GM23338 (cell line): Measurements from ENCODE around the gene LRRC51. TPM values are rescaled to one million over a fixed set of nuclear protein-coding genes. Genes with fewer than 3 reads are reported as not detected.

Experiments
- ATAC-seq: fragments of 200-7000 bp; cut with Tn5 transposase; 3 replicates; pipeline ENCODE4 v1.9.1; 2020
- DNase-seq: peaks from one replicate; pipeline ENCODE4 v3.0.0-alpha.2; 2015; ENCODE audit warnings: low spot score
- H2AFZ ChIP-seq: fragments of 200-600 bp; sonication (generic); 2 replicates; pipeline ENCODE4 v1.8.0; 2016; ENCODE audit warnings: antibody characterized with exemption, mild to moderate bottlenecking, moderate library complexity
- H3F3A ChIP-seq: fragments of 200-600 bp; sonication (generic); replicated peaks from 2 replicates; pipeline ENCODE4 v1.8.0; 2017; ENCODE audit warnings: antibody characterized with exemption, mixed run types, low read depth
- H3K27ac ChIP-seq: fragments of 200-600 bp; sonication (generic); 2 replicates; pipeline ENCODE4 v1.6.1; 2016; ENCODE audit warnings: low read depth
- H3K27me3 ChIP-seq: fragments of 200-600 bp; sonication (generic); 2 replicates; pipeline ENCODE4 v1.8.0; 2016; ENCODE audit warnings: mild to moderate bottlenecking, mixed run types, moderate library complexity; ENCODE audit not compliant: insufficient read depth
- H3K36me3 ChIP-seq: fragments of 200-600 bp; sonication (generic); 2 replicates; pipeline ENCODE4 v1.8.0; 2016; ENCODE audit warnings: mild to moderate bottlenecking; ENCODE audit not compliant: insufficient read depth
- H3K4me1 ChIP-seq: fragments of 200-600 bp; sonication (generic); 2 replicates; pipeline ENCODE4 v1.8.0; 2016; ENCODE audit warnings: mild to moderate bottlenecking, moderate library complexity; ENCODE audit not compliant: insufficient read depth
- H3K4me2 ChIP-seq: fragments of 200-600 bp; sonication (generic); 2 replicates; pipeline ENCODE4 v1.7.1; 2017; ENCODE audit warnings: mixed run types
- H3K4me3 ChIP-seq: fragments of 200-600 bp; sonication (generic); 2 replicates; pipeline ENCODE4 v1.6.1; 2016; ENCODE audit warnings: mixed run types
- H3K79me2 ChIP-seq: fragments of 200-600 bp; sonication (generic); replicated peaks from 2 replicates; pipeline ENCODE4 v1.8.0; 2017; ENCODE audit warnings: mild to moderate bottlenecking; ENCODE audit not compliant: insufficient read depth
- H3K9me2 ChIP-seq: fragments of 200-600 bp; sonication (generic); 2 replicates; pipeline ENCODE4 v1.8.0; 2017; ENCODE audit not compliant: insufficient read depth
- H4K20me1 ChIP-seq: fragments of 200-600 bp; sonication (generic); replicated peaks from 2 replicates; pipeline ENCODE4 v1.8.0; 2017; ENCODE audit warnings: mild to moderate bottlenecking; ENCODE audit not compliant: insufficient read depth
- H3K27ac Mint-ChIP-seq: 2 replicates; pipeline ENCODE4 v1.8.0; 2020; ENCODE audit warnings: inconsistent platforms, mild to moderate bottlenecking, moderate library complexity, mixed read lengths
- H3K27me3 Mint-ChIP-seq: 3 replicates; pipeline ENCODE4 v1.8.0; 2022; ENCODE audit warnings: low read depth, mild to moderate bottlenecking, moderate library complexity, mixed read lengths, inconsistent platforms; ENCODE audit not compliant: insufficient read depth, poor library complexity
- H3K36me3 Mint-ChIP-seq: 3 replicates; pipeline ENCODE4 v1.8.0; 2021; ENCODE audit warnings: low read depth, mild to moderate bottlenecking, inconsistent platforms, moderate library complexity, mixed read lengths
- H3K4me1 Mint-ChIP-seq: 3 replicates; pipeline ENCODE4 v1.8.0; 2020; ENCODE audit warnings: mild to moderate bottlenecking, inconsistent platforms, mixed read lengths
- H3K4me3 Mint-ChIP-seq: 3 replicates; pipeline ENCODE4 v1.8.0; 2021; ENCODE audit warnings: moderate library complexity, mild to moderate bottlenecking, inconsistent platforms, mixed read lengths
- H3K9me3 Mint-ChIP-seq: 3 replicates; pipeline ENCODE4 v1.8.0; 2020; ENCODE audit warnings: moderate library complexity, mild to moderate bottlenecking, inconsistent platforms, mixed read lengths
- EZH2 ChIP-seq: fragments of 200-600 bp; sonication (generic); IDR thresholded peaks from one replicate; pipeline ENCODE4 v1.8.0; 2017; ENCODE audit warnings: antibody characterized with exemption, mild to moderate bottlenecking, low read depth; ENCODE audit not compliant: unreplicated experiment
- EZH2phosphoT487 ChIP-seq: fragments of 200-600 bp; sonication (generic); IDR thresholded peaks from one replicate; pipeline ENCODE4 v1.8.1; 2018; ENCODE audit warnings: antibody characterized with exemption; ENCODE audit not compliant: unreplicated experiment
- polyA plus RNA-seq: library from polyadenylated mRNA; unstranded; fragments of >200 nt; fragmentation: Nextera tagmentation; extraction: Ambion mirVana; gene quantifications from 2 replicates; pipeline ENCODE4 v1.2.1, GENCODE V29; 2016
- total RNA-seq: library from RNA; depleted of rRNA; stranded (reverse); fragments of >200 nt; shearing (Covaris generic); gene quantifications from 2 replicates; pipeline ENCODE4 v1.2.3, GENCODE V29; 2014
- TF ChIP-seq, protein P1 (sequence below): fragments of 250-450 bp; sonication (Bioruptor Pico); IDR thresholded peaks from 2 replicates; pipeline ENCODE4 v1.5.0; 2020; ENCODE audit warnings: mild to moderate bottlenecking, moderate library complexity

LRRC51 gene
- total and polyA plus RNA-seq, 2 experiments from 2014 or later, result 3.6 to 4.2 TPM

- Histone ChIP-seq H4K20me1 (peaks cover 5% of the 10 kb centered on the region; the same call in 1 of the 2 replicates), H3K4me2 (peak overlapping the region; percentile 71), H3K4me3 (peak overlapping the region; percentile 51), H3K9me2 (no peaks in the 10 kb centered on the region), H2AFZ (0 out of 2 replicates have a peak overlapping the region, but pooled peaks have one; percentile 8), H3F3A (peaks cover 5% of the 10 kb centered on the region), H3K36me3 (no peaks in the 10 kb centered on the region), H3K27ac (peak overlapping the region; percentile 81), H3K4me1 (peaks cover 41% of the 10 kb centered on the region), H3K79me2 (peaks cover 66% of the 10 kb centered on the region), H3K27me3 (no peaks in the 10 kb centered on the region)
- ATAC-seq (peak; percentile 48), DNase-seq (peak; percentile 52)
- Mint-ChIP-seq H3K4me1 (peaks cover 10% of the 10 kb centered on the region), H3K9me3 (no peaks in the 10 kb centered on the region), H3K4me3 (no peak overlapping the region), H3K27ac (no peak overlapping the region), H3K27me3 (peaks cover 4% of the 10 kb centered on the region), H3K36me3 (peaks cover 3% of the 10 kb centered on the region; the same call in 2 of the 3 replicates)
- TF ChIP-seq, protein P1, sequence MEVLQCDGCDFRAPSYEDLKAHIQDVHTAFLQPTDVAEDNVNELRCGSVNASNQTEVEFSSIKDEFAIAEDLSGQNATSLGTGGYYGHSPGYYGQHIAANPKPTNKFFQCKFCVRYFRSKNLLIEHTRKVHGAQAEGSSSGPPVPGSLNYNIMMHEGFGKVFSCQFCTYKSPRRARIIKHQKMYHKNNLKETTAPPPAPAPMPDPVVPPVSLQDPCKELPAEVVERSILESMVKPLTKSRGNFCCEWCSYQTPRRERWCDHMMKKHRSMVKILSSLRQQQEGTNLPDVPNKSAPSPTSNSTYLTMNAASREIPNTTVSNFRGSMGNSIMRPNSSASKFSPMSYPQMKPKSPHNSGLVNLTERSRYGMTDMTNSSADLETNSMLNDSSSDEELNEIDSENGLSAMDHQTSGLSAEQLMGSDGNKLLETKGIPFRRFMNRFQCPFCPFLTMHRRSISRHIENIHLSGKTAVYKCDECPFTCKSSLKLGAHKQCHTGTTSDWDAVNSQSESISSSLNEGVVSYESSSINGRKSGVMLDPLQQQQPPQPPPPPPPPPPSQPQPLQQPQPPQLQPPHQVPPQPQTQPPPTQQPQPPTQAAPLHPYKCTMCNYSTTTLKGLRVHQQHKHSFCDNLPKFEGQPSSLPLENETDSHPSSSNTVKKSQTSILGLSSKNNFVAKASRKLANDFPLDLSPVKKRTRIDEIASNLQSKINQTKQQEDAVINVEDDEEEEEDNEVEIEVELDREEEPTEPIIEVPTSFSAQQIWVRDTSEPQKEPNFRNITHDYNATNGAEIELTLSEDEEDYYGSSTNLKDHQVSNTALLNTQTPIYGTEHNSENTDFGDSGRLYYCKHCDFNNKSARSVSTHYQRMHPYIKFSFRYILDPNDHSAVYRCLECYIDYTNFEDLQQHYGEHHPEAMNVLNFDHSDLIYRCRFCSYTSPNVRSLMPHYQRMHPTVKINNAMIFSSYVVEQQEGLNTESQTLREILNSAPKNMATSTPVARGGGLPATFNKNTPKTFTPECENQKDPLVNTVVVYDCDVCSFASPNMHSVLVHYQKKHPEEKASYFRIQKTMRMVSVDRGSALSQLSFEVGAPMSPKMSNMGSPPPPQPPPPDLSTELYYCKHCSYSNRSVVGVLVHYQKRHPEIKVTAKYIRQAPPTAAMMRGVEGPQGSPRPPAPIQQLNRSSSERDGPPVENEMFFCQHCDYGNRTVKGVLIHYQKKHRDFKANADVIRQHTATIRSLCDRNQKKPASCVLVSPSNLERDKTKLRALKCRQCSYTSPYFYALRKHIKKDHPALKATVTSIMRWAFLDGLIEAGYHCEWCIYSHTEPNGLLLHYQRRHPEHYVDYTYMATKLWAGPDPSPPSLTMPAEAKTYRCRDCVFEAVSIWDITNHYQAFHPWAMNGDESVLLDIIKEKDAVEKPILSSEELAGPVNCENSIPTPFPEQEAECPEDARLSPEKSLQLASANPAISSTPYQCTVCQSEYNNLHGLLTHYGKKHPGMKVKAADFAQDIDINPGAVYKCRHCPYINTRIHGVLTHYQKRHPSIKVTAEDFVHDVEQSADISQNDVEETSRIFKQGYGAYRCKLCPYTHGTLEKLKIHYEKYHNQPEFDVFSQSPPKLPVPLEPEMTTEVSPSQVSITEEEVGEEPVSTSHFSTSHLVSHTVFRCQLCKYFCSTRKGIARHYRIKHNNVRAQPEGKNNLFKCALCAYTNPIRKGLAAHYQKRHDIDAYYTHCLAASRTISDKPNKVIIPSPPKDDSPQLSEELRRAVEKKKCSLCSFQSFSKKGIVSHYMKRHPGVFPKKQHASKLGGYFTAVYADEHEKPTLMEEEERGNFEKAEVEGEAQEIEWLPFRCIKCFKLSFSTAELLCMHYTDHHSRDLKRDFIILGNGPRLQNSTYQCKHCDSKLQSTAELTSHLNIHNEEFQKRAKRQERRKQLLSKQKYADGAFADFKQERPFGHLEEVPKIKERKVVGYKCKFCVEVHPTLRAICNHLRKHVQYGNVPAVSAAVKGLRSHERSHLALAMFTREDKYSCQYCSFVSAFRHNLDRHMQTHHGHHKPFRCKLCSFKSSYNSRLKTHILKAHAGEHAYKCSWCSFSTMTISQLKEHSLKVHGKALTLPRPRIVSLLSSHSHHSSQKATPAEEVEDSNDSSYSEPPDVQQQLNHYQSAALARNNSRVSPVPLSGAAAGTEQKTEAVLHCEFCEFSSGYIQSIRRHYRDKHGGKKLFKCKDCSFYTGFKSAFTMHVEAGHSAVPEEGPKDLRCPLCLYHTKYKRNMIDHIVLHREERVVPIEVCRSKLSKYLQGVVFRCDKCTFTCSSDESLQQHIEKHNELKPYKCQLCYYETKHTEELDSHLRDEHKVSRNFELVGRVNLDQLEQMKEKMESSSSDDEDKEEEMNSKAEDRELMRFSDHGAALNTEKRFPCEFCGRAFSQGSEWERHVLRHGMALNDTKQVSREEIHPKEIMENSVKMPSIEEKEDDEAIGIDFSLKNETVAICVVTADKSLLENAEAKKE (CRISPR knock-in tag), result no peak
These were observed 39.1 kb upstream of the LRRC51 start for GRCh38 chr11:72041364-72042063.

- TF ChIP-seq EZH2, result no peak
- no peak for TF ChIP-seq EZH2phosphoT487
- no peaks in the 10 kb centered on the region for H3K27me3 ChIP-seq
- H3K4me3 Mint-ChIP-seq, result no peak overlapping the region
- DNase-seq (no peak), ATAC-seq (no peak)
- H3K9me2 ChIP-seq, result no peaks in the 10 kb centered on the region
- H3K79me2 ChIP-seq, result peaks cover 61% of the 10 kb centered on the region
- peaks cover 5% of the 10 kb centered on the region for H3F3A ChIP-seq
- peak overlapping the region; percentile 71 for H3K4me2 ChIP-seq
- peak overlapping the region; percentile 51 for H3K4me3 ChIP-seq
- H3K4me1 Mint-ChIP-seq, result peaks cover 4% of the 10 kb centered on the region; the same call in 2 of the 3 replicates
- peaks cover 4% of the 10 kb centered on the region; the same call in 2 of the 3 replicates for H3K36me3 Mint-ChIP-seq
- H3K27ac ChIP-seq, result peak overlapping the region; percentile 81
- H3K36me3 ChIP-seq, result no peaks in the 10 kb centered on the region
- H4K20me1 ChIP-seq, result peaks cover 8% of the 10 kb centered on the region; the same call in 1 of the 2 replicates
- 0 out of 2 replicates have a peak overlapping the region, but pooled peaks have one; percentile 8 for H2AFZ ChIP-seq
- H3K27ac Mint-ChIP-seq, result no peak overlapping the region; the same call in 1 of the 2 replicates
- H3K27me3 Mint-ChIP-seq, result peaks cover 4% of the 10 kb centered on the region
- H3K4me1 ChIP-seq, result peaks cover 41% of the 10 kb centered on the region
- H3K9me3 Mint-ChIP-seq, result no peaks in the 10 kb centered on the region
These were observed 38.4 kb upstream of the LRRC51 start for GRCh38 chr11:72042064-72042745.
